Endothelial cell (in vitro differentiated cells): Measurements from ENCODE around the gene CCDC27. TPM values are rescaled to one million over a fixed set of nuclear protein-coding genes. Genes with fewer than 3 reads are reported as not detected.

Source experiments
- DNase-seq: peaks from one replicate; pipeline ENCODE4 v3.0.0; 2021; ENCODE audit warnings: low spot score
- H3K27ac Mint-ChIP-seq: one replicate; pipeline ENCODE4 v1.8.0; 2021; ENCODE audit warnings: mixed read lengths, inconsistent platforms; ENCODE audit not compliant: unreplicated experiment
- H3K27me3 Mint-ChIP-seq: one replicate; pipeline ENCODE4 v1.8.0; 2021; ENCODE audit warnings: mild to moderate bottlenecking, moderate library complexity, mixed read lengths, inconsistent platforms; ENCODE audit not compliant: unreplicated experiment
- H3K36me3 Mint-ChIP-seq: one replicate; pipeline ENCODE4 v1.8.0; 2021; ENCODE audit warnings: mild to moderate bottlenecking, low read depth, mixed read lengths, inconsistent platforms; ENCODE audit not compliant: unreplicated experiment
- H3K4me1 Mint-ChIP-seq: one replicate; pipeline ENCODE4 v1.8.0; 2021; ENCODE audit warnings: mild to moderate bottlenecking, mixed read lengths, inconsistent platforms; ENCODE audit not compliant: unreplicated experiment
- H3K4me3 Mint-ChIP-seq: one replicate; pipeline ENCODE4 v1.8.0; 2021; ENCODE audit warnings: mild to moderate bottlenecking, mixed read lengths, inconsistent platforms; ENCODE audit not compliant: unreplicated experiment
- H3K9me3 Mint-ChIP-seq: one replicate; pipeline ENCODE4 v1.8.0; 2021; ENCODE audit warnings: mixed read lengths, inconsistent platforms; ENCODE audit not compliant: unreplicated experiment
- long read RNA-seq: library from polyadenylated mRNA; unstranded; transcript quantifications from one replicate; pipeline ENCODE4 v2.0.0, GENCODE V29; 2020; ENCODE audit not compliant: unreplicated experiment
- total RNA-seq: library from RNA; stranded (reverse); fragmentation: NEBNext Ultra II Directional; extraction: Animal tissue kit (Norgen Biotek cat#: 25700); gene quantifications from one replicate; pipeline ENCODE4 v1.2.1, GENCODE V29; 2021; ENCODE audit not compliant: unreplicated experiment
- TF ChIP-seq, protein P1 (sequence below): fragments of 200-600 bp; sonication (generic); IDR thresholded peaks from one replicate; pipeline ENCODE4 v1.5.0; 2021; ENCODE audit warnings: antibody characterized with exemption; ENCODE audit not compliant: unreplicated experiment

Gene CCDC27
- total RNA-seq, result not detected
- long read RNA-seq, result 0 reads

DNA sequence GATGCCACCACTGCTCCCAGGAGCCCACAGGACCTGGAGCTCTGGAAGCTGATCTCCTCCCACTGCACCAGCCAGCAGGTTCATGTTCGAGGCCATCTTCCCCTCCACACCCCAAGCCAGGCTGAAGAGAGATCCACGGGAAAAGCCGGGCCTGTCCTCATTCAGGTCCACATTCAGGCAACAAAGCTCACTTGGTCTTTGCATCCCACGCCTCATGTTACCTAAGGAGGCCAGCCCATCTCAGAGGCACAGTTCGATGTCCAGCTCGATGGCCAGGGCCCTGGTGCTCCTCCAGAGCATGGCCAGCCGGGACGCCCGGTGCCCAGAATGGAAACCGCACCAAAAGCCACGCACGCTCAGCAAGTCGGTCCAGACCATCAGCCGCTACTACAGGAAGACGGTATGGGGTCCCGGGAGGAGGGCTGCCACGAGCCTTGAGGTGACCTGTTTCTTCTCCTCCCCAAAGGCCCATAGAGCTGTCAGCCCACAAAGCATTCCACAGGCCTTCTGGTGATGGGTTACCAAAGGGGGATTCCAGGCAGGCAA is at the start of gene CCDC27:
Gene CCDC27, plus strand, starts transcription at position 51 of the 546 bp plus-strand sequence. Its CDS starts 32 bp downstream, at position 83.
- no peaks in the 10 kb centered on the region for H3K9me3 Mint-ChIP-seq
- TF ChIP-seq, protein P1, sequence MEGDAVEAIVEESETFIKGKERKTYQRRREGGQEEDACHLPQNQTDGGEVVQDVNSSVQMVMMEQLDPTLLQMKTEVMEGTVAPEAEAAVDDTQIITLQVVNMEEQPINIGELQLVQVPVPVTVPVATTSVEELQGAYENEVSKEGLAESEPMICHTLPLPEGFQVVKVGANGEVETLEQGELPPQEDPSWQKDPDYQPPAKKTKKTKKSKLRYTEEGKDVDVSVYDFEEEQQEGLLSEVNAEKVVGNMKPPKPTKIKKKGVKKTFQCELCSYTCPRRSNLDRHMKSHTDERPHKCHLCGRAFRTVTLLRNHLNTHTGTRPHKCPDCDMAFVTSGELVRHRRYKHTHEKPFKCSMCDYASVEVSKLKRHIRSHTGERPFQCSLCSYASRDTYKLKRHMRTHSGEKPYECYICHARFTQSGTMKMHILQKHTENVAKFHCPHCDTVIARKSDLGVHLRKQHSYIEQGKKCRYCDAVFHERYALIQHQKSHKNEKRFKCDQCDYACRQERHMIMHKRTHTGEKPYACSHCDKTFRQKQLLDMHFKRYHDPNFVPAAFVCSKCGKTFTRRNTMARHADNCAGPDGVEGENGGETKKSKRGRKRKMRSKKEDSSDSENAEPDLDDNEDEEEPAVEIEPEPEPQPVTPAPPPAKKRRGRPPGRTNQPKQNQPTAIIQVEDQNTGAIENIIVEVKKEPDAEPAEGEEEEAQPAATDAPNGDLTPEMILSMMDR, result no peak
- peaks cover 1% of the 10 kb centered on the region for H3K27me3 Mint-ChIP-seq
- no peaks in the 10 kb centered on the region for H3K4me1 Mint-ChIP-seq
- H3K4me3 Mint-ChIP-seq, result no peak within 1 kb of the TSS
- no peak within 1 kb of the TSS for H3K27ac Mint-ChIP-seq
- no peak for DNase-seq
- H3K36me3 Mint-ChIP-seq, result no peaks in the 10 kb centered on the region

DNA sequence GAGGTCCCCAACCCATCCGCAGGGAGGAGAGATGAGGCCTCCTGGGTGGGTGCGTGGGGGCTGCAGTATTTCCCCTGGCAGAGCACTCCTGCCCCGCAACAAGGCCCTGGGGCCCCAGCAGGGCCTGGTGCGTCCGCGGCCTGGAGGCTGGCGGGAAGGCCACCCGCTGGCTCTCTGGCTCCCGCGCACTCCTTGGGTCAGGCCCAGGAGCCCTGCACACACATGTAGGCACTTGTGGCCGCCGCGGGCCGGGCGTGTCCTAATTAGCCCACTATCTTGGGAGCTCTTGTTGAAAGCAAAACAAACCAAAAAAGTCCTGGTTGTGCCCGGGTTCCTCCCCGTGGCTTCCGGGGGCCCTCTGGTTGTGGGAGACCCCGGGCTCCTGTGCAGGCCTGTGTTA is 49.7 kb upstream of the CCDC27 start:
- no peaks in the 10 kb centered on the region for H3K36me3 Mint-ChIP-seq
- no peak overlapping the region for H3K4me3 Mint-ChIP-seq
- H3K9me3 Mint-ChIP-seq, result no peaks in the 10 kb centered on the region
- peaks cover 4% of the 10 kb centered on the region for H3K27me3 Mint-ChIP-seq
- H3K27ac Mint-ChIP-seq, result no peak overlapping the region
- TF ChIP-seq, protein P1, result no peak
- H3K4me1 Mint-ChIP-seq, result peaks cover 10% of the 10 kb centered on the region
- no peak for DNase-seq

GRCh38 chr1:3702990-3703728 is 49.1 kb upstream of the CCDC27 start:
- Mint-ChIP-seq H3K9me3 (no peaks in the 10 kb centered on the region), H3K36me3 (no peaks in the 10 kb centered on the region), H3K4me3 (no peak overlapping the region), H3K4me1 (peaks cover 11% of the 10 kb centered on the region), H3K27me3 (peaks cover 4% of the 10 kb centered on the region), H3K27ac (no peak overlapping the region)
- no peak for DNase-seq
- TF ChIP-seq, protein P1, result peak; percentile 16

- no peak overlapping the region for H3K27ac Mint-ChIP-seq
Measured at GRCh38 chr1:3703786-3704371, 48.4 kb upstream of the CCDC27 start.

More at GRCh38 chr1:3703786-3704371, 48.4 kb upstream of the CCDC27 start:
- no peak for DNase-seq
- Mint-ChIP-seq H3K27me3 (peaks cover 4% of the 10 kb centered on the region), H3K9me3 (no peaks in the 10 kb centered on the region), H3K4me3 (no peak overlapping the region), H3K36me3 (no peaks in the 10 kb centered on the region), H3K4me1 (peaks cover 11% of the 10 kb centered on the region)
- TF ChIP-seq, protein P1, result no peak
